IPS-15b (cell line): ENCODE results near the gene THSD4.

ENCODE experiments used
- H3K27me3 ChIP-seq: one replicate; pipeline ENCODE4 v1.6.1; 2013; ENCODE audit warnings: low read length; ENCODE audit not compliant: control insufficient read depth, insufficient read depth
- H3K36me3 ChIP-seq: one replicate; pipeline ENCODE4 v1.6.1; 2013; ENCODE audit warnings: low read length; ENCODE audit not compliant: control insufficient read depth, insufficient read depth
- H3K4me1 ChIP-seq: one replicate; pipeline ENCODE4 v1.6.1; 2013; ENCODE audit warnings: mild to moderate bottlenecking, low read length; ENCODE audit not compliant: control insufficient read depth, insufficient read depth
- H3K4me3 ChIP-seq: one replicate; pipeline ENCODE4 v1.5.1; 2013; ENCODE audit warnings: low read depth, low read length
- H3K9ac ChIP-seq: one replicate; pipeline ENCODE4 v1.6.1; 2013; ENCODE audit warnings: low read depth, mild to moderate bottlenecking, low read length
- H3K9me3 ChIP-seq: one replicate; pipeline ENCODE4 v1.6.1; 2013; ENCODE audit warnings: mild to moderate bottlenecking, low read length; ENCODE audit not compliant: control insufficient read depth, insufficient read depth

Gene THSD4

GRCh38 chr15:71114887-71115566, at the start of gene THSD4:
Gene THSD4, plus strand, starts transcription at chr15:71115471.
- Histone ChIP-seq H3K27me3 (peaks cover 24% of the 10 kb centered on the region), H3K9ac (peak within 1 kb of the TSS; percentile 50), H3K36me3 (no peaks in the 10 kb centered on the region), H3K4me1 (peaks cover 7% of the 10 kb centered on the region), H3K4me3 (peak within 1 kb of the TSS; percentile 78), H3K9me3 (no peaks in the 10 kb centered on the region)

- H3K9ac ChIP-seq = no peak overlapping the region
- H3K4me3 ChIP-seq = no peak overlapping the region
- H3K9me3 ChIP-seq = no peaks in the 10 kb centered on the region
- no peaks in the 10 kb centered on the region for H3K36me3 ChIP-seq
- H3K27me3 ChIP-seq = no peaks in the 10 kb centered on the region
- no peaks in the 10 kb centered on the region for H3K4me1 ChIP-seq
These were observed 48.3 kb upstream of the THSD4 start for GRCh38 chr15:71066983-71067382.

- Histone ChIP-seq H3K4me3 (no peak overlapping the region), H3K9ac (no peak overlapping the region), H3K4me1 (no peaks in the 10 kb centered on the region), H3K27me3 (no peaks in the 10 kb centered on the region), H3K36me3 (no peaks in the 10 kb centered on the region), H3K9me3 (no peaks in the 10 kb centered on the region)
These were observed 45.6 kb upstream of the THSD4 start for GRCh38 chr15:71069693-71070092.

- H3K27me3 ChIP-seq = no peaks in the 10 kb centered on the region
- no peaks in the 10 kb centered on the region for H3K36me3 ChIP-seq
- H3K9me3 ChIP-seq = no peaks in the 10 kb centered on the region
- no peak overlapping the region for H3K4me3 ChIP-seq
- H3K4me1 ChIP-seq = no peaks in the 10 kb centered on the region
- H3K9ac ChIP-seq = no peak overlapping the region
These were observed 43.7 kb upstream of the THSD4 start for GRCh38 chr15:71071529-71071928.

GRCh38 chr15:71072423-71072822, 42.8 kb upstream of the THSD4 start:
- Histone ChIP-seq H3K4me1 (no peaks in the 10 kb centered on the region), H3K27me3 (no peaks in the 10 kb centered on the region), H3K4me3 (no peak overlapping the region), H3K36me3 (no peaks in the 10 kb centered on the region), H3K9me3 (no peaks in the 10 kb centered on the region), H3K9ac (no peak overlapping the region)

GRCh38 chr15:71078506-71079207, 36.6 kb upstream of the THSD4 start:
- H3K27me3 ChIP-seq = peaks cover 14% of the 10 kb centered on the region
- H3K9me3 ChIP-seq = no peaks in the 10 kb centered on the region
- no peak overlapping the region for H3K4me3 ChIP-seq
- no peaks in the 10 kb centered on the region for H3K36me3 ChIP-seq
- no peak overlapping the region for H3K9ac ChIP-seq
- H3K4me1 ChIP-seq = no peaks in the 10 kb centered on the region

- Histone ChIP-seq H3K9me3 (no peaks in the 10 kb centered on the region), H3K27me3 (peaks cover 22% of the 10 kb centered on the region), H3K9ac (no peak overlapping the region), H3K36me3 (no peaks in the 10 kb centered on the region), H3K4me3 (no peak overlapping the region), H3K4me1 (no peaks in the 10 kb centered on the region)
These were observed 35.8 kb upstream of the THSD4 start for GRCh38 chr15:71079208-71080044.

GRCh38 chr15:71080166-71080565, 35.1 kb upstream of the THSD4 start:
- Histone ChIP-seq H3K4me1 (peaks cover 5% of the 10 kb centered on the region), H3K9me3 (no peaks in the 10 kb centered on the region), H3K27me3 (peaks cover 30% of the 10 kb centered on the region), H3K36me3 (no peaks in the 10 kb centered on the region), H3K4me3 (no peak overlapping the region), H3K9ac (no peak overlapping the region)

GRCh38 chr15:71080705-71081104, 34.6 kb upstream of the THSD4 start:
- H3K27me3 ChIP-seq = peaks cover 34% of the 10 kb centered on the region
- no peak overlapping the region for H3K4me3 ChIP-seq
- H3K36me3 ChIP-seq = no peaks in the 10 kb centered on the region
- no peak overlapping the region for H3K9ac ChIP-seq
- H3K4me1 ChIP-seq = peaks cover 10% of the 10 kb centered on the region
- H3K9me3 ChIP-seq = no peaks in the 10 kb centered on the region

GRCh38 chr15:71082803-71083202, 32.5 kb upstream of the THSD4 start:
- Histone ChIP-seq H3K4me3 (no peak overlapping the region), H3K36me3 (no peaks in the 10 kb centered on the region), H3K27me3 (peaks cover 53% of the 10 kb centered on the region), H3K9ac (no peak overlapping the region), H3K9me3 (no peaks in the 10 kb centered on the region), H3K4me1 (peaks cover 16% of the 10 kb centered on the region)

- H3K9me3 ChIP-seq = no peaks in the 10 kb centered on the region
- peaks cover 57% of the 10 kb centered on the region for H3K27me3 ChIP-seq
- no peak overlapping the region for H3K9ac ChIP-seq
- H3K4me1 ChIP-seq = peaks cover 16% of the 10 kb centered on the region
- H3K4me3 ChIP-seq = no peak overlapping the region
- H3K36me3 ChIP-seq = no peaks in the 10 kb centered on the region
These were observed 31.9 kb upstream of the THSD4 start for GRCh38 chr15:71083349-71083748.
